RPMI8226 (cell line): Measurements from ENCODE around the gene HDAC11.
"Not testable (repeated sequence)": the region's sequence is repeated elsewhere in the genome, so short reads cannot be mapped to it uniquely, and the experiment has no call there.

Source experiments
- DNase-seq: peaks from one replicate; pipeline ENCODE4 v3.0.0-alpha.2; 2015

The HDAC11 gene, protein sequence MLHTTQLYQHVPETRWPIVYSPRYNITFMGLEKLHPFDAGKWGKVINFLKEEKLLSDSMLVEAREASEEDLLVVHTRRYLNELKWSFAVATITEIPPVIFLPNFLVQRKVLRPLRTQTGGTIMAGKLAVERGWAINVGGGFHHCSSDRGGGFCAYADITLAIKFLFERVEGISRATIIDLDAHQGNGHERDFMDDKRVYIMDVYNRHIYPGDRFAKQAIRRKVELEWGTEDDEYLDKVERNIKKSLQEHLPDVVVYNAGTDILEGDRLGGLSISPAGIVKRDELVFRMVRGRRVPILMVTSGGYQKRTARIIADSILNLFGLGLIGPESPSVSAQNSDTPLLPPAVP

DNA sequence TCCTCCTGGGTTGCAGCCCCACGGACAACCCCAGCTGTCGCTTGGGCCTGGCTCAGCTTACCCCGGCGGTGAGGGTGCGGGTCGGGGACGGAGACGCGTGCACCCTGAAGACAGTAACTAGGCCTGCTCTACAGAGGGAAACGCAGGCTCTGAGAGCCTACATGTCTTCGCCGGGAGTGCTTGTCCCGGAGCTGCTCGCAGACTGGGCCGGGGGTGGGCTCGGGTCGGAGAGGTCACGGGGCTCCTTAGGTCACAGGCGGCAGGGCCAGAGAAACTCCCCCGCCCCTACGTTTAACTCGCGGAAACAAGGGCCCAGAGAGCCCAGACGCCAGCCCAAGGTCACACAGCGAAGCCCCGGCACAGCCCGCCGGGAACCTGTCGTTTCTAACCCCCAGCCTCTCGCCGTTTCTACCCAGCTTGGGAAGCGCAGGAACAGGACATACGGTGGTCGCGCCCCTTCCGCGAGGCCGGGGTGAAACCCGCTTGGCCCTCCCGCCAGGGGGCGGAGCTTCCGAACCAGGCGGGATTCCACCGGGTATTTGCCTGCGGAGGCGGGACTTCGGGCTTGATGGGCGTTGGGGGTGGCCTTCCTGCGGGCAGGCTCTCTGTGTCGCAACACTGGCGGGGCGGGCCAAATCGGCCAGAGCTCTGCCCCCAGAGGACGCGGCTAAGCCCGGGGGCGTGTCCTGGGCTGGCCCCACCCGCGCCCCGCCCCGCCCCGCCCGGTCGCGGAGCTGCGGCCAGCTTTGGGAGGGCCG lies at the start of gene HDAC11:
Gene HDAC11 (plus strand): TSS at position 725 of the 758 bp plus-strand sequence. CDS start 42 bp downstream, outside the sequence.
- DNase-seq: peak; percentile 98

DNA sequence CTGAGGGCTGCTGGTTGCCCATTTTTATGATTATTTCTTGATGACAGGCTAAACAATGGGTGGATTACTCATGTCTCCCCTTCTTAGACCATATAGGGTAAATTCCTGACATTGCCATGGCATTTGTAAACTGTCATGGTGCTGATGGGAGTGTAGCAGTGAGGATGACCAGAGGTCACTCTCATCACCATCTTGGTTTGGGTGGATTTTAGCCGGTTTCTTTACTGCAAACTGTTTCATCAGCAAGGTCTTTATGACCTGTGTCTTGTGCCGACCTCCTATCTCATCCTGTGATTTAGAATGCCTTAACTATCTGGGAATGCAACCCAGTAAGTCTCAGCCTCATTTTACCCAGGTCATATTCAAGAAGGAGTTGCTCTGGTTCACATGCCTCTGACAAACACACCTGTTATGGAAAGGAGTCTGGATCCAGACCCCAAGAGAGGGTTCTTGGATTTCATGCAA lies 49.7 kb upstream of the HDAC11 start:
- not testable (repeated sequence) for DNase-seq

DNA sequence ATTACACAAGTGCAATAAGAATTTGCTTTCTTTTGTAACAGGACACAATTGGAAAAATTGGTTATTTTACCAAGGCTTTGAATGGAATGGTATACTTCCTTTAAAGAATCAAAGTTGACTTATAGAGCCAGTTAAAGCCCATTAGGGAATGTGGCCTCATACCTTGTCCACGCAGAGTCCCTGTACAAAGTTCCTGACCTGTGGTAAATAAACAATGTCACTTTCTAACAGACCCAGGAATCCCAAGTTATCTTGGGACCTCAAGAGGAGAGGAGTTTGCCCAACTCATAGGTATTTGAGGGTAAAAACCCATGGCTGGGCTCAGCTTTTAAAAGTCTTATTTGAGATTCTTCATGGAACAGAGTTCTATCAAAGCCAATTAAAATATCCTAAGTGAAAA lies 48.0 kb upstream of the HDAC11 start:
- DNase-seq: no peak

DNA sequence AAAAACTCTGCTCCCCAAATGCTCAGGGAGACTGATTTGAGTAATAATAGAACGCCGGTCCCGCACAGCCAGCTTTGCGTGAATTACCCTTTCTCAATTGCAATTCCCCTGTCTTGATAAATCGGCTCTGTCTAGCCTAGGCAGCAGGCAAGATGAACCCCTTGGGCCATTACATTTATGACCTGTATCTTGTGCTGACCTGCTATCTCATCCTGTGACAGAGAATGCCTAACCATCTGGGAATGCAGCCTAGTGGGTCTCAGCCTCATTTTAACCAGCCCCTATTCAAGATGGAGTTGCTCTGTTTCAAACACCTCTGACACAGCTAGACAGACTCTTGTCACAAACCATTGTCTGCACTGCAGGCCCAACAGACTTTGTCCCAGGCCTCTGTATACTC lies 46.2 kb upstream of the HDAC11 start:
- DNase-seq: no peak

DNA sequence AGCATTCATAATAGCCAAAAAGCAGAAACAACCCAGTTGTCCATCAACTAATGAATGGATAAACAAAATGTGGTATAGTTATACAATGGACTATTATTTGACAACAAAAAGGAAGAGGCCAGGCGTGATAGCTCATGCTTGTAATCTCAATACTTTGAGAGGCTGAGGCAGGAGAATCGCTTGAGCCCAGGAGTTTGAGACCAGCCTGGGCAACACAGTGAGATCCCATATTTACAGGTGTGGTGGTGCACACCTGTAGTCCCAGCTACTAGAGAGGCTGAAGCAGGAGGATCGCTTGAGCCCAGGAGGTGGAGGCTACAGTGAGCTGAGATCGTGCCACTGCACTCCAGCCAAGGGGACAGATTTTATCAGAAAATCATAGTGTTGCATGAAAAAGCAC lies 43.9 kb upstream of the HDAC11 start:
- DNase-seq: not testable (repeated sequence)

DNA sequence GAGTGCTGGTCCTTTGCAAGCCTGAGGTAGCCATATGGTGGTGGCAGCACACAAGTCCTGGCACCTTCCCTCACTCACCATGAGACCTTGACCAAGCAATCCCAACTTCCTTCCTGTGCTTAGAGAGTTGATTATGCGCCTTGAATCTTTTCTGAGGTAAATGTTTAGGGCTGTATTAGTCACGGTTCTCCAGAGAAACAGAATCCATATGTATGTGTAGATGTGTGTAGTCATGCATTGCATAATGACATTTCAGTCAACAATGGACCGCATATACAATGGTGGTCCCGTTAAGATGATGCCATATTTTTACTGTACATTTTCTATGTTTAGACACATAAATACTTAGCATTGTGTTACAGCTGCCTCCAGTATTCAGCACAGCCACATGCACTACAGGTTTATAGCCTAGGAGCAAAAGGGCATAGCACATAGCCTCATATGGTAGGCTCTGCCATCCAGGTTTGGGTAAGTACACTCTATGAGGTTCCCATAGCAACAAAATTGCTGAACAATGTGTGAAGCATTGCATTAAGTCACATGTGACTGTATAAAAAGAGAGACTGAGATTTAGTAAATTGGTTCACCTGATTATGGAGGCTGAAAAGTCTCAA lies 39.8 kb upstream of the HDAC11 start:
- DNase-seq: no peak

DNA sequence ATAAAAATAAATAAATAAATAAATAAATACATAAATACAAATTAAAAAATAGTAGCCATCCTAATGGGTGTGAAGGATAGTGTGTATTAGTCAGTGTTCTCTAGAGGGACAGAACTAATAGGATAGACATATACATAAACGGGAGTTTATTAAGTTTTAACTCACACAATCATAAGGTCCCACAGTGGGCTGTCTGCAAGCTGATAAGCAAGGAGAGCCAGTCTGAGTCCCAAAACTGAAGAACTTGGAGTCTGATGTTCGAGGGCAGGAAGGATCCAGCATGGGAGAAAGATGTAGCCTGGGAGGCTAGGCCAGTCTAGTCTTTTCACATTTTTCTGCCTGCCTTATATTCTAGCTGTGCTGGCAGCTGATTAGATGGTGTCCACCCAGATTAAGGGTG lies 37.2 kb upstream of the HDAC11 start:
- not testable (repeated sequence) for DNase-seq

DNA sequence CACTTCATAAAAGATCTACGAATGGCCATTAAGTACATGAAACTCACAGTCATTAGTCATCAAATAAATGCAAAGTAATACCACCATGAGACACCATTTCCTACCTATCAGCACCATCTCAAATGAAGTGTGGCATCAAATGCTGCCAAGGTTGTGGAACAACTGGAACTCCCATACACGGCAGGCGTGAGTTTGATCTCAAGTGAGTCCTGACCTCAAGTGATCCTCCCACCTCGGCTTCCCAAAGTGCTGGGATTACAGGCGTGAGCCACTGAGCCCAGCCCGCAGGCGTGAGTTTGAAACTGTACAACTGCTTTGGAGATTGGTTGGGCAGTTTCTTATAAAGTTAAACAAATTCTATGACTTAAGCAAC lies 28.8 kb upstream of the HDAC11 start:
- DNase-seq: no peak

DNA sequence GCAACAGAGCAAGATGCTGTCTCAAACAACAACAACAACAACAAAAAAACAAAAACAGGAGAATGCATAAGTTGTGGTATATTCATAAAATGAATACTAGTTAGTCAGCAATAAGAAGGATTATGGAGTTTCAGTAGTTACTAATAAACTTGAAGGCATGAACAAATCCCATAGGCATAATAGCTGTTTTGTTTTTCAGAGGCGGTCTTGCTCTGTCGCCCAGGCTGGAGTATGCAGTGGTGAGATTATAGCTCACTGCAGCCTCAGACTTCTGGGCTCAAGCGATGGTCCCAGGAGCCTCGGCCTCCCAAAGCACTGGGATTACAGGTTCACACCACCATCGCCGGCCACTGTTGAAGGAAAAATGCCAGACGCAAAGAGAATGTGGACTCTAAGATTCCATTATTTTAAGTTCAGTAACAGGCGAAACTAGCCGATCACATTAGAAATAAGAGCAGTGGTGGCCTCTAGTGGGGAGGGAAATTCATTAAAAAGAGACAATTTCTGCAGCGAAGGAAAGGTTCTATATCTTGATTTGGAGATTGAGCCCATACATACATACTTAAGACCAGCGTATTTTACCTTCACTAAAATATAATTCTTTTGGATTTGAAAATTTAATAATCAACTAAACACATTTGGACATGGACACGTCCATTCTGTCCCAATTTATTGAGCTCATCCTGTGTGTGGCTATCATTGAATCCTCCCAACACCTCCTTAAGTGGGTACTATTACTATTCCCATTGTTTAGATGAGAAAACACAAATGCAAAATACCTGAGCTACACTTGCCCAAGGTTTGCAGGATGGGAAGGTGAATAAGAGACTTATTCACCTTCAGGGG lies 27.4 kb upstream of the HDAC11 start:
- peak; percentile 75 for DNase-seq

DNA sequence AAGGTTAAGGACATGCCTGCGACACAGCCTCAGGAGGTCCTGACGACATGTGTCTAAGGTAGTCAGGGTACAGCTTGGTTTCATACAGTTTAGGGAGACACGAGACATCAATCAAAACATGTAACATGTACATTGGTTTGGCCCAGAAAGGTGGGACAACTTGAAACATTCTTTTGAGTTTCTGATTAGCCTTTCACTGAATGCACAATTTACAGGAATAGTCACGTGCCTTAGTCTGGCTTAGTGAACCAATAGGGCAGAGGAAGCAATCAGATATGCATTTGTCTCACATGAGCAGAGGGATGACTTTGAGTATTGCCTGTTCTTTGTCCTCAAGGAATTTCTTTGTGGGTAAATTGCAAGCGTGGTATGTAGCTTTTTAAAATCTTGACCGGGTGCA lies 24.5 kb upstream of the HDAC11 start:
- no peak for DNase-seq

DNA sequence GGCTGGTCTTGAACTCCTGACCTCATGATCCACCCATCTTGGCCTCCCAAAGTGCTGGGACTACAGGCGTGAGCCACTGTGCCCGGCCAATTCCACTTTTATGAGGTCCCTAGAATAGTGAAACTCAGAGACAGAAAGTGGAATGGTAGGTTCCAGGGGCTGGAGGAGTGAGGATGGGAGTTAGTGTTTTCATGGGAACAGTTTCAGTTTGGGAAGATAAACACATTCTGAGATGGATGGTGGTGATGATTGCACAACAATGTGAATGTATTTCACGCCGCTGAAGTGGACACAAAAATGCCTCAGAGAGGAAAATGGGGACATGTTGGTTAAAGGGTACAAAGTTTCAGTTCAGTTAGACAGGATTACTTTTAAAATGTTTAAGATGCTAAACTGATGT lies 22.5 kb upstream of the HDAC11 start:
- DNase-seq: no peak

DNA sequence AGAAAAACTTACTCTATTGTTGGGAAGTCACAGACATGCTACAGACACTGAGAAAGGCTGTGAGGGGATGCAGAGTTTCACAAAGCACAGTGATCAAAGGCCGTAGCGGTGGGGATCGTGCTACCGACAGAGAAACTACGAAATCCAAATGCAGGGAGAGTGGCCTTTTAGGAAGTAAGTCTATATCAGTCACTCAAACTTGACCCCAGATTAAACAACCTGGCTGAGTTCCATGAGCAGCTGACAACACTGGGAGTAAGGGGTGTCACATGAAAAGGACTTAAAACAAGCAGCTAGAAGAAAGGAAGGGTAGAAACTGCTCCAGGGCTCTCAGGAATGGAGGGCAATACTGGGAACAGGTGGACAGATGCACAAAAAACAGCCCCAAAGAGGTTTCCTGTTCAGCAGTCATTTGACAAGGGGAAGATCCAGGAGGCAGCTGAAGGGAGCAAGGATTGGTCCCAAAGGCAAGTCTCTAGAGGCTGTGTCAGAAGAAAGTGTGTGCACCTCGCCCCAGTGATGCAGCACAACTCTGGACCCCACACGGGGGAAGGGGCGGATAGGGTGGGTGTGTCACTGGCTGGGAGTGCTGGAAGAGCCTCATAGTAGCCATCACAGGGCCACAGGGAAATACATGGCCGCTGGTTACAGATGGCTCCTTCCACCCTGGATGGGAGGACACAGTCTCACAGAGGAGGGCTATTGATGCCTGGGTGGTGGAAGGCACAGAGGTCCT lies 20.3 kb upstream of the HDAC11 start:
- DNase-seq: no peak

DNA sequence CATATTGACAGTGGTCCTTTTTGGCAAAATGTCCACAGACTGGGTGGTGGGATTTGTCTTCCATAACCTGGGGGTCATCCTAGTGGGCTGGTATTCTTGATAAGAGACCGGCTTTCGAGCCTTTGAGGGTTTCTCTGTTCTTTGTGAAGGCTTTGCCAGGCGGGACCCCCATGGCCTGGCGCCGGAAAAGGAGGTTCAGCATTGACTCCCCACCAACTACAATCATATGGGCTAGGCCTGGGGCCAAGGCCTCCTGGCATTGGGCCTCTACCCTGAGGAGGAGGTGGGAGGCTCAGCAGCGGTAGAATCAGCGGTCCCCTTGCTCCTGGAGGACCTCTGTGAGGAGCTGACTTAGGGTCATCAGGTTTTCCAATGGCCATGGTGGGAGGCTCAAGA lies 19.8 kb upstream of the HDAC11 start:
- DNase-seq: no peak

DNA sequence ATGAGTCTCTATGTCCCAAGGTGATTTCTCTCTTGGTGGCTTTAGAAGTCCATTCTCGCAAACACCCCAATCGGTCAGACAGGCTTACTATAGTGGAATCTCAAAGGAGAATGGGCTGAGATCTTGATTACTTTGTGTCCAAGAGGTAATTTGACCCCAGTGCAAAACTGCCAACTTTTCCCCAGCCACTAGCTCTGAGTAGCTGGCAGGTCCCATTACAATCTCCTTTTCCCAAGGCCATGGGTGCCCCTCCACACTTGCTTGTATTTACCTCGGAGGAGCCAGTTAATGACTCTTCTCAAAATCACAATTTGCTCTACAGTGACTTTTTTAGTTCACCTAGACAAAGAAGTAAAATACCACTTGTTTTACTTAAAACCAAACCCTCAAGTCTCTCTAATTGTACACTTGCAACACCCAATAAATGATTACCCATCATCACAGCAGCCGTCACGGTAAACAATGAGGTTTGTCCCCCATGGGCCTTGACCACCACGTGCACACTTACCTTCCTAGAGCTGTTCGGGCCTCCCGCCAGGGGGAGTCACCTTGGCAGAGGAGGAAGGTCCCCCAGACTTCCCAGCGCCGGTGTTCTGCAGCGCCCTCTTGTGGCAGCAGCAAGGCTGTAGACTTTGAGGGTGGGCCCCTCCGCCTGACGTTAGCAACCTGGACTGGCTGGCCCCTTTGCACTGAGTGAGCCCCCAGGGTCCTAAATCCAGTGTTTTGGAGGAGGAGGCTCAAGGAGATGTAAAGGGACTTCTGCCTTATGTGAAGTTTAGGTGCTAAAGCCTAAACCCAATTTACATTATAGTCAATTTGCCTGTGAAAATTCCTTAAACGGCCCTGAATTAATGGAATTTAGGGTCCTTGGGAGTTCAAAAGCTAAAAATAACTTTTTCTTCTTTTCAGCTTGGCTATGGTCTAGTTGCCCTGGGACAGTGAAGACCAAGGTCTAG lies 18.7 kb upstream of the HDAC11 start:
- DNase-seq: peak; percentile 92

DNA sequence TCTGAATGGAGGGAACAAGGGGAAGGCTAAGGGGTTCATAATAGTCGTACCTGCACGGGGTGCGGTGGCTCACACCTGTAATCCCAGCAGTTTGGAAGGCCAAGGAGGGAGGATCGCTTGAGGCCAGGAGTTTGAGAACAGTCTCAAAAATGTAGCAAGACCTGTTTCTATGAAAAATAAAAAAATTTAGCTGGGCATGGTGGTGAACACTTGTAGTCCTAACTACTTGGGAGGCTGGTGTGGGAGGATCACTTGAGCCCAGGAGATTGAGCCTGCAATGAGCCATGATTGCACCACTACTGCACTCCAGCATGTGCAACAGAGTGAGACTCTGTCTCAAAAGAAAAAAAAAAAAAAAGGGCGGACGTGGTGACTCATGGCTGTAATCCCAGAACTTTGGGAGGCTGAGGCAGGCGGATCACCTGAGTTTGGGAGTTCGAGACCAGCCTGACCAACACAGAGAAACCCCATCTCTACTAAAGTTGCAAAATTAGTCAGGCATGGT lies 17.9 kb upstream of the HDAC11 start:
- DNase-seq: no peak

DNA sequence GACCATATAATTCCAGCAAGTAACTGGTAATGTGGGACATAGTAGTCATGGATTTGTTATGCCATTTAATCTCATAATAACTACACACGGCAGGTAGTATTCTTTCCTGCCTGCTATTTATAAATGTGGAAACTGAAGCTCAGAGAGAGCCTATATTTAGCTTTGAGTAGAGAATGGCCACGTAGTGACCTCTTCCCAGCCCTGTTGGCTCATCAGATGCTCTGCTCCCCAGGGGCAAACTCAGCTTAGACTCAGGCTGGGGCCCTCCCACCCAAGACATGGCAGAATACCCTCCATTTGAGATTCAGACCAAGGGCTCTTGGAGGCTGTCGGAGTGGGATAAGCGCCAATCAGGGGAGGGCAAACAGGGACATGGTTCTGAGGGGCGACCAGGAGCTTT lies 17.3 kb upstream of the HDAC11 start:
- no peak for DNase-seq

DNA sequence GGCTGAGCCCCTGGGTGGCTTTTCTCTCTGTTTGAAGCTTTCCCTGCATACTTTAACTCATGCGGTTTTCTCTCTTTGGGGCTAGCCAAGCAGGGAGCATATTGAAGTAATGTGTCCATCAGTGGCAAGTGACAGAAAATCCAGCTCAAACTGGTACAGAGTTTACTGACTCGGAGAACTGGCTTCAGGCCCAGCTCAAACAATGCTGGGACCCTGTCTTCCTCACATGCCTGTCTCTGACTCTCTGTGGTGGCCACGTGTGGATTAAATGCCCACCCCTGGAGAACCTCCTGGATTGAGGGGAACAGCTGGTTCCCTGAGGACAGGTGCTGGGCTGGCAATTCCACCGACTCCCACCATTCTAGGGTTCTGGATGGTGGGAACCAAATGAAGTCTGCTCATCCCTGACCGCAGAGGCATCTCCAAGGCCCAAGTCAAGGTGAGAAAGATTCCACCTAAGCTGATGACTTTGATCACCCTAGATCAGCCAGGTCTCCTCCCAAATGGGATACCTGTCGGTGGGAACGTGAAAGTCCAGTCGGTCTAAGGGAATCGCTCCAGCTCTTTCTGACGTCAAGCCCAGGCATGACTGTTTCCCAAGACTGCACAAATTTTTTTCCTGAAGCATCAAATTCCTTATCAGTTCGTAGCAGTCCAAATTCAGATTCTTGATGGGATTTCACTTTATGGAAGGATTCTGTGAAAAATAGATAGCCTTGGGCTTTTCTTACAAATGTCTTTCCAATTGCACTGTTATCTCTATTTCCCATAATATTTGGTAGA lies 16.3 kb upstream of the HDAC11 start:
- no peak for DNase-seq

DNA sequence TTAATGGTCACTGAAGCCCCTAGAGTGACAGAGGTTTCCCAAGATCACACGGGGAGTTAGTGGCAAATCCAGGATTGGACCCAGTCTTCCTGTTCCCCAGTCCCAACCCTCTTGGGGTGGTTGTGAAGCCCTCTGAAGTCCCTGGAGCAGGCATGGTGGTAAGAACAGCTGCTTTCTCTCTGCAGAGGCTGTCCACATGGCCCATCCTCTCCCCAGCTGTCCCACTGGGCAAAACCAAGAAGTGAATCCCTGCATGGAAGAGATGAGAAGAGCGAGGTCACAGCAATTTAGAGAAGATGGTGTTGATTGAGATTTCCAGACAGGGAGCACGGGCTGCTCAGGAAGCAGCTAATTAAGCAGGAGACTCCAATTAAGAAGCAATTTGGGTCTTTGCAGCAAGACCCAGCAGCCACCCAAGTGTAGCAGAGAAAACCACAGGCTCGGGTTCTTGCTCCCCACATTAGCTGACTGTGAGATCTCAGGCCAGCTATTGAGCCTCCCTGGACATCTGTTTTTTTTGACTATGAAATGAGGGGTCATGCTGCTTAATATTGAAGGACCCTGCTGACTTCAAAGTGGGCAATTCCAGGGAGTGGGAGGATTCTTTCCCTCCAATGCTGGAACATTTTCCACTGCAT lies 14.8 kb upstream of the HDAC11 start:
- DNase-seq: no peak

DNA sequence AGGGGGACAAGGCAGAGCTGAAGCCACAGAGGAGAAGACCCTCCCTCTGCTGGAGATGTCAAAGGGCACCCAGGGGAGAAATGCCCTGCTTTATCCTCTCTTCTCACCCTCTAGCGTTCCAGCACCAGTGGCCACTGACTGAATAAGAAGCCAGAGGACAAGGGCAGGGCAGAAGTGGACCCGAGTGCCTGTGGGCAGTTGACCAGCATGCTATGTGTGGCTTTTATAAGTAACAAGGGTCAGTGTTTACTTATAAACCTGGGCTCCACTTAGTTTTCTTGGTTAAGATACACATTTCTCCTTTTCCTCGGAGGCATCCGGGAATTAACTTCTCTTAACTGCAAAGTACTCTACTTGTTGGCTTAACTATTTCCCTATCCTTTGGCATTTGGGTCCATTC lies 13.3 kb upstream of the HDAC11 start:
- DNase-seq: no peak
